H9 (cell line): Measurements from ENCODE around the gene MEFV. TPM values are rescaled to one million over a fixed set of nuclear protein-coding genes. Genes with fewer than 3 reads are reported as not detected.

Experiments used
- DNase-seq: peaks from one replicate; pipeline ENCODE4 v3.0.0-alpha.2; 2017
- H2AFZ ChIP-seq: one replicate; pipeline ENCODE4 v1.6.1; 2013; ENCODE audit warnings: mild to moderate bottlenecking, low read length, control low read depth, moderate library complexity
- H2AK5ac ChIP-seq: 2 replicates; pipeline ENCODE4 v1.6.1; 2013; ENCODE audit warnings: low read length, control low read depth, mixed read lengths; ENCODE audit not compliant: insufficient read length
- H2BK120ac ChIP-seq: one replicate; pipeline ENCODE4 v1.6.1; 2013; ENCODE audit warnings: low read depth, mild to moderate bottlenecking, low read length, control low read depth, inconsistent platforms; ENCODE audit not compliant: poor library complexity, severe bottlenecking
- H2BK12ac ChIP-seq: 2 replicates; pipeline ENCODE4 v1.6.1; 2013; ENCODE audit warnings: low read length, control low read depth, mixed read lengths, low read depth; ENCODE audit not compliant: insufficient read length
- H2BK15ac ChIP-seq: 2 replicates; pipeline ENCODE4 v1.6.1; 2013; ENCODE audit warnings: low read depth, low read length, control low read depth
- H2BK20ac ChIP-seq: one replicate; pipeline ENCODE4 v1.6.1; 2013; ENCODE audit warnings: low read depth, mild to moderate bottlenecking, low read length, control low read depth, inconsistent platforms; ENCODE audit not compliant: poor library complexity, severe bottlenecking
- H2BK5ac ChIP-seq: 2 replicates; pipeline ENCODE4 v1.6.1; 2013; ENCODE audit warnings: low read length, control low read depth, mixed read lengths; ENCODE audit not compliant: insufficient read length
- H3K14ac ChIP-seq: 2 replicates; pipeline ENCODE4 v1.6.1; 2013; ENCODE audit warnings: low read length, control low read depth; ENCODE audit not compliant: insufficient read depth
- H3K18ac ChIP-seq: 2 replicates; pipeline ENCODE4 v1.6.1; 2013; ENCODE audit warnings: low read depth, mild to moderate bottlenecking, mixed read lengths, low read length, control low read depth; ENCODE audit not compliant: insufficient read length
- H3K23ac ChIP-seq: 2 replicates; pipeline ENCODE4 v1.6.1; 2013; ENCODE audit warnings: low read length, control low read depth, mixed read lengths, low read depth; ENCODE audit not compliant: insufficient read length
- H3K23me2 ChIP-seq: 2 replicates; pipeline ENCODE4 v1.6.1; 2013; ENCODE audit warnings: low read depth, mild to moderate bottlenecking, mixed read lengths, low read length, control low read depth; ENCODE audit not compliant: insufficient read length, poor library complexity, severe bottlenecking
- H3K27ac ChIP-seq: 2 replicates; pipeline ENCODE4 v1.5.1; 2013; ENCODE audit warnings: low read length, control low read depth, mixed read lengths, low read depth; ENCODE audit not compliant: insufficient read length
- H3K27me3 ChIP-seq: 2 replicates; pipeline ENCODE4 v1.6.1; 2013; ENCODE audit warnings: low read length, control low read depth, inconsistent platforms; ENCODE audit not compliant: insufficient read depth
- H3K4ac ChIP-seq: 2 replicates; pipeline ENCODE4 v1.6.1; 2013; ENCODE audit warnings: low read depth, mild to moderate bottlenecking, control low read depth, inconsistent platforms, low read length, moderate library complexity
- H3K4me1 ChIP-seq: 2 replicates; pipeline ENCODE4 v1.6.1; 2013; ENCODE audit warnings: low read length, control low read depth, inconsistent platforms; ENCODE audit not compliant: insufficient read depth
- H3K4me2 ChIP-seq: 2 replicates; pipeline ENCODE4 v1.6.1; 2013; ENCODE audit warnings: low read length, control low read depth, mixed read lengths; ENCODE audit not compliant: insufficient read length, insufficient read depth
- H3K56ac ChIP-seq: 2 replicates; pipeline ENCODE4 v1.6.1; 2013; ENCODE audit warnings: low read depth, mild to moderate bottlenecking, mixed read lengths, low read length, control low read depth; ENCODE audit not compliant: insufficient read length
- H3K79me1 ChIP-seq: 2 replicates; pipeline ENCODE4 v1.6.1; 2013; ENCODE audit warnings: low read depth, mild to moderate bottlenecking, moderate library complexity, low read length, control low read depth, inconsistent platforms; ENCODE audit not compliant: insufficient read depth, poor library complexity, severe bottlenecking
- H3K79me2 ChIP-seq: 2 replicates; pipeline ENCODE4 v1.6.1; 2013; ENCODE audit warnings: low read length, control low read depth, inconsistent platforms; ENCODE audit not compliant: insufficient read depth
- H3K9ac ChIP-seq: 2 replicates; pipeline ENCODE4 v1.6.1; 2013; ENCODE audit warnings: low read length, control low read depth, mixed read lengths; ENCODE audit not compliant: insufficient read length; ENCODE audit errors: extremely low read depth
- H3K9me3 ChIP-seq: one replicate; pipeline ENCODE4 v1.6.1; 2013; ENCODE audit warnings: low read depth, low read length, inconsistent platforms; ENCODE audit not compliant: control insufficient read depth
- H3T11ph ChIP-seq: one replicate; pipeline ENCODE4 v1.6.1; 2013; ENCODE audit warnings: mild to moderate bottlenecking, low read length, control low read depth, inconsistent platforms
- H4K20me1 ChIP-seq: one replicate; pipeline ENCODE4 v1.6.1; 2013; ENCODE audit not compliant: control insufficient read depth, insufficient read length, insufficient read depth
- H4K5ac ChIP-seq: 2 replicates; pipeline ENCODE4 v1.6.1; 2013; ENCODE audit warnings: low read depth, mild to moderate bottlenecking, mixed read lengths, low read length, control low read depth; ENCODE audit not compliant: insufficient read length
- H4K8ac ChIP-seq: replicated peaks from 2 replicates; pipeline ENCODE4 v1.6.1; 2013; ENCODE audit warnings: low read length, control low read depth, mixed read lengths, low read depth; ENCODE audit not compliant: insufficient read length
- H4K91ac ChIP-seq: 2 replicates; pipeline ENCODE4 v1.6.1; 2013; ENCODE audit warnings: low read depth, mild to moderate bottlenecking, moderate library complexity, mixed read lengths, low read length, control low read depth; ENCODE audit not compliant: insufficient read length
- H3K27ac Mint-ChIP-seq, 3 experiments: 2 replicates in 2 of 3; 3 replicates in 1 of 3; pipeline ENCODE4 v1.8.0; 2020 to 2021; ENCODE audit warnings: mixed read lengths in 3 of 3, mild to moderate bottlenecking in 1 of 3, moderate library complexity in 1 of 3
- H3K27me3 Mint-ChIP-seq: 2 replicates; pipeline ENCODE4 v1.8.0; 2021; ENCODE audit warnings: low read depth, mild to moderate bottlenecking, moderate library complexity, mixed read lengths
- H3K36me3 Mint-ChIP-seq, 3 experiments: 2 replicates in 2 of 3; 3 replicates in 1 of 3; pipeline ENCODE4 v1.8.0; 2020 to 2021; ENCODE audit warnings: low read depth in 3 of 3, mixed read lengths in 3 of 3; ENCODE audit not compliant: insufficient read depth in 1 of 3
- H3K4me1 Mint-ChIP-seq, 2 experiments: 2 replicates each; pipeline ENCODE4 v1.8.0; 2020; ENCODE audit warnings: mixed read lengths in 2 of 2
- H3K4me3 Mint-ChIP-seq, 2 experiments: 2 replicates in 1 of 2; 3 replicates in 1 of 2; pipeline ENCODE4 v1.8.0; 2020 to 2021; ENCODE audit warnings: mild to moderate bottlenecking in 2 of 2, mixed read lengths in 2 of 2, moderate library complexity in 1 of 2
- H3K9me3 Mint-ChIP-seq, 2 experiments: 2 replicates in 1 of 2; 3 replicates in 1 of 2; pipeline ENCODE4 v1.8.0; 2020; ENCODE audit warnings: mild to moderate bottlenecking in 2 of 2, mixed read lengths in 2 of 2, moderate library complexity in 1 of 2
- WGBS: extraction: QIAGEN DNeasy Blood & Tissue Kit; methylation state at CpG from one replicate; pipeline ENCODE4 v1.1.7; 2013; ENCODE audit warnings: missing lambda C conversion rate, low lambda C conversion rate, mixed read lengths; ENCODE audit not compliant: insufficient read length; ENCODE audit errors: extremely low coverage; 5-methylcytosine and 5-hydroxymethylcytosine counted together
- total RNA-seq: library from RNA; stranded (reverse); gene quantifications from 2 replicates; pipeline ENCODE4 v1.2.1, GENCODE V29; 2021
- TF ChIP-seq, protein P1 (sequence below): fragments of 200-600 bp; sonication (generic); conservative IDR thresholded peaks from 3 replicates; pipeline ENCODE4 v1.8.0; 2021; ENCODE audit warnings: antibody characterized with exemption, mild to moderate bottlenecking

Gene MEFV
- total RNA-seq, 1 experiment from 2014 or later = not detected

DNA sequence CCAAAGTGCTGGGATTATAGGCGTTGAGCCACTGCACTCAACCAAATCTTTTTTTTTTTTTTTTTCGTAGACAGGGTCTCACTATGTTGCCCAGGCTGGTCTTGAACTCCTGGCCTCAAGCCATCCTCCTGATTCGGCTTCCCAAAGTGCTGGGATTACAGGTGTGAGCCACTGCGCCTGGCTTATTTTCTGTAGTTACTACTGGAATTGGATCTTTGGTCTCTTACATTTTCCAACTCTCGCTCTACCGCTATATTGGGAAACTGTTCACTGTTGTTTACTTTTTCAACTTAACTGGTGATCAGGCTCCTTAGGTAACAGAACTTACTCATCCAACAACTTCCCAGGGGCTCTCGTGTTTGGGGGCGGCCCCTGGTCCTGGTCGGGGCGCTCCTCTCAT lies 35.6 kb downstream of the MEFV start:
- TF ChIP-seq, protein P1, sequence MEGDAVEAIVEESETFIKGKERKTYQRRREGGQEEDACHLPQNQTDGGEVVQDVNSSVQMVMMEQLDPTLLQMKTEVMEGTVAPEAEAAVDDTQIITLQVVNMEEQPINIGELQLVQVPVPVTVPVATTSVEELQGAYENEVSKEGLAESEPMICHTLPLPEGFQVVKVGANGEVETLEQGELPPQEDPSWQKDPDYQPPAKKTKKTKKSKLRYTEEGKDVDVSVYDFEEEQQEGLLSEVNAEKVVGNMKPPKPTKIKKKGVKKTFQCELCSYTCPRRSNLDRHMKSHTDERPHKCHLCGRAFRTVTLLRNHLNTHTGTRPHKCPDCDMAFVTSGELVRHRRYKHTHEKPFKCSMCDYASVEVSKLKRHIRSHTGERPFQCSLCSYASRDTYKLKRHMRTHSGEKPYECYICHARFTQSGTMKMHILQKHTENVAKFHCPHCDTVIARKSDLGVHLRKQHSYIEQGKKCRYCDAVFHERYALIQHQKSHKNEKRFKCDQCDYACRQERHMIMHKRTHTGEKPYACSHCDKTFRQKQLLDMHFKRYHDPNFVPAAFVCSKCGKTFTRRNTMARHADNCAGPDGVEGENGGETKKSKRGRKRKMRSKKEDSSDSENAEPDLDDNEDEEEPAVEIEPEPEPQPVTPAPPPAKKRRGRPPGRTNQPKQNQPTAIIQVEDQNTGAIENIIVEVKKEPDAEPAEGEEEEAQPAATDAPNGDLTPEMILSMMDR = no peak

More for the DNA sequence above, 35.6 kb downstream of the MEFV start:
- H3K27ac Mint-ChIP-seq = no peak overlapping the region
- H2BK5ac ChIP-seq = no peak overlapping the region
- H2AK5ac ChIP-seq = no peak overlapping the region
- H2BK120ac ChIP-seq = no peak overlapping the region
- no peak overlapping the region for H3K18ac ChIP-seq
- H4K20me1 ChIP-seq = no peaks in the 10 kb centered on the region
- H3K14ac ChIP-seq = no peak overlapping the region
- H3K23ac ChIP-seq = no peak overlapping the region
- H3K36me3 Mint-ChIP-seq = peaks cover 39 to 46% (median 43%) of the 10 kb centered on the region in 3 experiments
- no peak overlapping the region for H3K4me2 ChIP-seq
- no peak overlapping the region for H2BK15ac ChIP-seq
- DNase-seq = no peak
- H3K56ac ChIP-seq = no peak overlapping the region
- no peaks in the 10 kb centered on the region for H3K79me2 ChIP-seq
- H3K79me1 ChIP-seq = no peaks in the 10 kb centered on the region
- no peak overlapping the region for H4K5ac ChIP-seq
- no peak overlapping the region for H4K8ac ChIP-seq
- no peak overlapping the region for H2AFZ ChIP-seq
- no peak overlapping the region for H3K9ac ChIP-seq
- no peak overlapping the region for H2BK20ac ChIP-seq
- H2BK12ac ChIP-seq = no peak overlapping the region
- peaks cover 73 to 81% of the 10 kb centered on the region in 2 experiments for H3K9me3 Mint-ChIP-seq
- peaks cover 34% of the 10 kb centered on the region for H3K9me3 ChIP-seq
- no peak overlapping the region for H3T11ph ChIP-seq
- H3K27me3 Mint-ChIP-seq = peaks cover 11% of the 10 kb centered on the region
- H3K27ac ChIP-seq = no peak overlapping the region
- H3K4me1 ChIP-seq = no peaks in the 10 kb centered on the region
- H3K4me3 Mint-ChIP-seq = no peak overlapping the region
- no peaks in the 10 kb centered on the region for H3K27me3 ChIP-seq
- no CpG with 5 or more reads among the region's 10 CpGs for WGBS
- no peaks in the 10 kb centered on the region for H3K4me1 Mint-ChIP-seq
- H3K23me2 ChIP-seq = no peaks in the 10 kb centered on the region
- H4K91ac ChIP-seq = no peak overlapping the region
- no peak overlapping the region for H3K4ac ChIP-seq
